ENCODE measurements around the gene UBAP1L.

DNA sequence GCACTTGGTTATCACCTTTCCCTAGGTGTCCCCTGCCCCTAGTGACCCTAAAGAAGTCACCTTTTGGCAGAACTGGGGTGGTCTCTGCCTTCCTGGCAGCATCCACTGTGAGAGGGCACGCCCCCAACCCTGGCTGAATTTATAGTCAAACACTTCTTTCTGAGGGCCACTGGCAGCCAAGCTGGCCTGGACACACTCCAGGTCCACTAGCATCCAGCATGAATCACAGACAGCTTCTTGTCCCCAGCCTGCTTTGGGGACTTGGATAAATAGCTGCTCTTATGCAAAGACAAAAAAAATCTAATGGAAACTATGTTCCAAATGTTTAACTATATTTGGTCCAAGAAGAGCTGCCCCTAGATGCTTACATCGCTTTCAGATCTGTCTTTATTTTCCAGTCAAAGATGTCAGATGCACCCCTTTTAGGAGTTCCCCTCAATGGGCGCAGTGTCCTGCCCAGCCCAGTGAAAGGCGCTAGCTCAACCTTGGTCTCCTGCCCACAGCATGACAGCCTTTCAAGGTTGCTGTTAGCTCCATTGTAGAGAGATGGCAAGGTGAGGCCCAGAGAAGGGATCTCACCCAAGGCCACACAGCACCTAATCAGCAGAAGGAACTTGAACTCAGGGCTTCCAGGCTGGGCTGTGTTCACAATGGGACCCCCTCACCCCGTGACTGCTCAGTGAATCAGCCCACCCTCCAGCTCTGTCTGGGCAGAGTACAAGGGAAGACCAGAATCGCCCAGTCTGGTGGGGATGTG lies 54.2 kb downstream of the UBAP1L start:
- TF ChIP-seq POLR2A (IDR thresholded peaks at IDR 0.05; ENCODE audit: low read depth, low read length): no peak
- no peak for TF ChIP-seq POLR2AphosphoS5 (IDR thresholded peaks at IDR 0.05; ENCODE audit: low read depth, low read length)
- TF ChIP-seq TAF1 (IDR thresholded peaks at IDR 0.05; ENCODE audit: borderline replicate concordance, low read depth, low read length): no peak

Measured in GM12892 (cell line).